OCI-LY1 (cell line): ENCODE results near the gene SSRP1.

ENCODE experiments used
- EZH2 ChIP-seq: fragments of 200-600 bp; sonication (generic), shearing (Covaris generic); IDR thresholded peaks from 2 replicates; pipeline ENCODE4 v1.8.0; 2017; ENCODE audit warnings: borderline replicate concordance, mixed run types, mild to moderate bottlenecking, antibody characterized with exemption, low read length, moderate library complexity, mixed read lengths
- TF ChIP-seq, protein P1 (sequence below): fragments of 200-600 bp; sonication (generic), shearing (Covaris generic); IDR thresholded peaks from 2 replicates; pipeline ENCODE4 v1.5.1; 2017; ENCODE audit warnings: mild to moderate bottlenecking, antibody characterized with exemption, low read length, moderate library complexity, mixed read lengths

GRCh38 chr11:57323855-57324153, 11.9 kb downstream of the SSRP1 start:
- TF ChIP-seq, protein P1, sequence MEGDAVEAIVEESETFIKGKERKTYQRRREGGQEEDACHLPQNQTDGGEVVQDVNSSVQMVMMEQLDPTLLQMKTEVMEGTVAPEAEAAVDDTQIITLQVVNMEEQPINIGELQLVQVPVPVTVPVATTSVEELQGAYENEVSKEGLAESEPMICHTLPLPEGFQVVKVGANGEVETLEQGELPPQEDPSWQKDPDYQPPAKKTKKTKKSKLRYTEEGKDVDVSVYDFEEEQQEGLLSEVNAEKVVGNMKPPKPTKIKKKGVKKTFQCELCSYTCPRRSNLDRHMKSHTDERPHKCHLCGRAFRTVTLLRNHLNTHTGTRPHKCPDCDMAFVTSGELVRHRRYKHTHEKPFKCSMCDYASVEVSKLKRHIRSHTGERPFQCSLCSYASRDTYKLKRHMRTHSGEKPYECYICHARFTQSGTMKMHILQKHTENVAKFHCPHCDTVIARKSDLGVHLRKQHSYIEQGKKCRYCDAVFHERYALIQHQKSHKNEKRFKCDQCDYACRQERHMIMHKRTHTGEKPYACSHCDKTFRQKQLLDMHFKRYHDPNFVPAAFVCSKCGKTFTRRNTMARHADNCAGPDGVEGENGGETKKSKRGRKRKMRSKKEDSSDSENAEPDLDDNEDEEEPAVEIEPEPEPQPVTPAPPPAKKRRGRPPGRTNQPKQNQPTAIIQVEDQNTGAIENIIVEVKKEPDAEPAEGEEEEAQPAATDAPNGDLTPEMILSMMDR = no peak
- no peak for TF ChIP-seq EZH2
